ENCODE measurements around the gene KCNJ6.

GRCh38 chr21:37614351-37614875, 301.8 kb downstream of the KCNJ6 start:
- no peak for TF ChIP-seq POLR2A (IDR thresholded peaks at IDR 0.05)
- TF ChIP-seq, protein P1, sequence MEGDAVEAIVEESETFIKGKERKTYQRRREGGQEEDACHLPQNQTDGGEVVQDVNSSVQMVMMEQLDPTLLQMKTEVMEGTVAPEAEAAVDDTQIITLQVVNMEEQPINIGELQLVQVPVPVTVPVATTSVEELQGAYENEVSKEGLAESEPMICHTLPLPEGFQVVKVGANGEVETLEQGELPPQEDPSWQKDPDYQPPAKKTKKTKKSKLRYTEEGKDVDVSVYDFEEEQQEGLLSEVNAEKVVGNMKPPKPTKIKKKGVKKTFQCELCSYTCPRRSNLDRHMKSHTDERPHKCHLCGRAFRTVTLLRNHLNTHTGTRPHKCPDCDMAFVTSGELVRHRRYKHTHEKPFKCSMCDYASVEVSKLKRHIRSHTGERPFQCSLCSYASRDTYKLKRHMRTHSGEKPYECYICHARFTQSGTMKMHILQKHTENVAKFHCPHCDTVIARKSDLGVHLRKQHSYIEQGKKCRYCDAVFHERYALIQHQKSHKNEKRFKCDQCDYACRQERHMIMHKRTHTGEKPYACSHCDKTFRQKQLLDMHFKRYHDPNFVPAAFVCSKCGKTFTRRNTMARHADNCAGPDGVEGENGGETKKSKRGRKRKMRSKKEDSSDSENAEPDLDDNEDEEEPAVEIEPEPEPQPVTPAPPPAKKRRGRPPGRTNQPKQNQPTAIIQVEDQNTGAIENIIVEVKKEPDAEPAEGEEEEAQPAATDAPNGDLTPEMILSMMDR (IDR thresholded peaks at IDR 0.05) = no peak

Measured in uterus (tissue), 2 donors.